ENCODE results near the gene D2HGDH.
"Not testable (repeated sequence)": the region's sequence is repeated elsewhere in the genome, so short reads cannot be mapped to it uniquely, and the experiment has no call there.

Gene D2HGDH

GRCh38 chr2:241808051-241808720 lies 73.8 kb downstream of the D2HGDH start:
- no peak for DNase-seq (ENCODE audit: low read depth in 2 of 2)

- no peak for DNase-seq (ENCODE audit: low read depth in 2 of 2)
Measured at GRCh38 chr2:241808721-241809382, 74.4 kb downstream of the D2HGDH start, which contains the start of gene NEU4. Gene NEU4 (plus strand): TSS chr2:241809193. CDS start chr2:241814485, 5,292 bp downstream.

GRCh38 chr2:241809383-241810306 lies 75.2 kb downstream of the D2HGDH start:
- DNase-seq (ENCODE audit: low read depth in 2 of 2) = no peak

GRCh38 chr2:241810307-241811200 lies 76.1 kb downstream of the D2HGDH start:
- no peak for DNase-seq (ENCODE audit: low read depth in 2 of 2)

GRCh38 chr2:241811201-241811951 lies 76.9 kb downstream of the D2HGDH start:
- DNase-seq (ENCODE audit: low read depth in 2 of 2) = no peak

GRCh38 chr2:241811952-241812729 lies 77.7 kb downstream of the D2HGDH start:
- no peak for DNase-seq (ENCODE audit: low read depth in 2 of 2)

GRCh38 chr2:241812730-241813643 lies 78.6 kb downstream of the D2HGDH start:
- no peak for DNase-seq (ENCODE audit: low read depth in 2 of 2)

- DNase-seq (ENCODE audit: low read depth in 2 of 2) = no peak
Measured at GRCh38 chr2:241813644-241814392, 79.4 kb downstream of the D2HGDH start.

GRCh38 chr2:241814393-241814642 lies 79.9 kb downstream of the D2HGDH start:
- no peak for DNase-seq (ENCODE audit: low read depth in 2 of 2)

- DNase-seq (ENCODE audit: low read depth in 2 of 2) = no peak
Measured at GRCh38 chr2:241814643-241815476, 80.4 kb downstream of the D2HGDH start.

GRCh38 chr2:241815477-241816430 lies 81.3 kb downstream of the D2HGDH start:
- DNase-seq (ENCODE audit: low read depth in 2 of 2) = no peak

- DNase-seq (ENCODE audit: low read depth in 2 of 2) = no peak
Measured at GRCh38 chr2:241816431-241817121, 82.1 kb downstream of the D2HGDH start.

GRCh38 chr2:241817126-241817820 lies 82.8 kb downstream of the D2HGDH start:
- DNase-seq (ENCODE audit: low read depth in 2 of 2) = no peak

GRCh38 chr2:241817821-241818215 lies 83.4 kb downstream of the D2HGDH start:
- not testable (repeated sequence) for DNase-seq (ENCODE audit: low read depth in 2 of 2)

Data from stimulated activated CD8-positive, alpha-beta memory T cell treated with anti-CD3 and anti-CD28 coated beads, Interleukin-7, amount 100 ng/mL, for 4 hours (primary cell).